ENCODE data around the gene TFCP2.

Gene TFCP2

GRCh38 chr12:51197736-51198567, 25.0 kb upstream of the TFCP2 start:
- DNase-seq (ENCODE audit: low read depth in 2 of 2) = no peak

DNA sequence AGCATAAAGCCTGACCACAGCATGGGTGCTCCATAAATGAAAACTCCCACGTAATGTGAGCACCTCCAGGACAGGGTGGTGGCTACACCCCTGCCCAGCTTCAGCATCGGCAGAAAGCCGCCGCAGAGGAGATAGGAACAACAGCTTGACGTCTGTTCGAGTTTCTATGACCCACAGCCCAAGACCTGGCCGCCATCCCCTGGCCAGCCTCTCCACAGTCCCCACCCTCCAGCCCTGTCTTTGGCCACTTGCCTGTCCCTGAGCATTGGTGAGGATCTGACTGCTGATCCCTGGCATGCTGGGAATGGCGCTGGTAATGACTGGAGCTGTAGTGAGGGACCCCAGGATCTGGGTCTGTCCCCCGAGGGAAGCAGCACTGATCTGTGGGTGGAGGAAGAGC, 23.6 kb upstream of the TFCP2 start:
- DNase-seq (ENCODE audit: low read depth in 2 of 2) = no peak

DNA sequence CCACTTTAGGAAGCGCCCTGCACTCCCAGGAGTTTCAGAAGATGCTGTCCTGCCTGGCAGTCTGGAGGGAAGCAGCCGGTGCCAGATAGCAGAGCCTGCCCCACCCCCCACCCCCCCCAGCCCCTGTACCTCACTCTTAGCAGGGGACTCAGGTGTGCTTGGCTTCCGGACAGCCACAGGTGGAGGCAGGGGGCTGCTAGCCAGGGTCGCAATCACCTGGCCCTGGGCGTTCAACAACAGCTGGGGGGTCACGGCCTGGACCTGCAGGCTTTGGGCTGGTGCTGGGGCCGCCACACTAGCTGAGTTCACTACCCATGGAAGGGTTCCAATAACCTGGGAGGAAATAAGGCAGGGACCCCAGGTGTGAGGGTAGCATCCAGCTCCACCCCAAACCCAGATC, 22.9 kb upstream of the TFCP2 start:
- DNase-seq (ENCODE audit: low read depth in 2 of 2) = no peak

- DNase-seq (ENCODE audit: low read depth in 2 of 2) = no peak
Measured at GRCh38 chr12:51192284-51192671, 19.3 kb upstream of the TFCP2 start.

- no peak for DNase-seq (ENCODE audit: low read depth in 2 of 2)
Measured at GRCh38 chr12:51191516-51192283, 18.8 kb upstream of the TFCP2 start.

DNA sequence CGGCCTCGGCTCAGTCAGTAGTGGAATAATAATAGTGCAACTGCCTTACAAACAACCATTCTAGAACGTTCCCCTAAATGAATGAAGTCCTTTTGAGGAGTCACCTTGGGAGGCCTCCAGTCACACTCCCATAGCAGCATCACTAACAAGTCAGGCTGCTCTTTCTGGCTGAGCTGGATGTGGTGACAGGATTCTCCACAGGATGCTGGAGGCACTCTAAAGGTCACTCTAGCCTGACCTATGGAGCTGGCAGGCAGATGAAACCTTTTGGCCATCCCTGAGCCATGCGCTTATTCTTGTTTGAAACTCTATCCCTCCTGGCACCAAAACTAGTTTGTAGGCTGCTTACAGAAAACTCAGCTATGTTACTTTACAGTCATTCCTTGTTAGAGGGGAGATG, 17.9 kb upstream of the TFCP2 start:
- no peak for DNase-seq (ENCODE audit: low read depth in 2 of 2)

- DNase-seq (ENCODE audit: low read depth in 2 of 2) = no peak
Measured at GRCh38 chr12:51189790-51190355, 16.9 kb upstream of the TFCP2 start.

- DNase-seq (ENCODE audit: low read depth in 2 of 2) = no peak
Measured at GRCh38 chr12:51188359-51189051, 15.6 kb upstream of the TFCP2 start.

GRCh38 chr12:51187370-51187987, 14.5 kb upstream of the TFCP2 start:
- DNase-seq (ENCODE audit: low read depth in 2 of 2) = no peak

DNA sequence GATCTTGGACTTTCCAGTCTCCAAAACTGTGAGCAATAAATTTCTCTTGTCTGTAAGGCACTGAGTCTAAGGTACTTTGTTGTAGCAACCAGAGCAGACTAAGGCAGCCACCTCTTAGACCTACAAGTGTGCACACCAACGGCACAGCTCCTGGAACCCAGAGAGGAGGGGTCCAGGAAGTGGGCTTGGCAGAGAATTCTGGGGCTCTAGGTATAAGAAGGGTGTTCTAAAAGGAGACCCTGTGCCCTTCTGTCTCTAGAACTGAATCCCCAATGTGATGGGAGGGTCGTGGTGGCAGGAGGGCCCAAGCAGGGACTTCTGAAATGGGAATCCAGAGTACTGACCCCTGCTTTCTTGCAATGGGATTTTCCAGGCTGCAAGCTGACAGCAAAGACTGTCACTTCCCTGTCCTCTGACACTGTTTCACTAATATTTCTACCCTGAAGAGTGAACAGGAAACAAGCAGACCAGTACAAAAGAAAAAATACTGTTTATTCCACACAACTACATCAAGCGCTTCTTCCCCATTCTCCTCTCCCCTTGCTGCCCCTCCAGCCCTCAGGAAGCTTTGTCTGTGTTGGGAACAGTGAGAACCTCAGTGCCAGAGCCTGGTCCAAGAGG, 13.6 kb upstream of the TFCP2 start:
- DNase-seq (ENCODE audit: low read depth in 2 of 2) = no peak

GRCh38 chr12:51185171-51185717, 12.3 kb upstream of the TFCP2 start:
- no peak for DNase-seq (ENCODE audit: low read depth in 2 of 2)

DNA sequence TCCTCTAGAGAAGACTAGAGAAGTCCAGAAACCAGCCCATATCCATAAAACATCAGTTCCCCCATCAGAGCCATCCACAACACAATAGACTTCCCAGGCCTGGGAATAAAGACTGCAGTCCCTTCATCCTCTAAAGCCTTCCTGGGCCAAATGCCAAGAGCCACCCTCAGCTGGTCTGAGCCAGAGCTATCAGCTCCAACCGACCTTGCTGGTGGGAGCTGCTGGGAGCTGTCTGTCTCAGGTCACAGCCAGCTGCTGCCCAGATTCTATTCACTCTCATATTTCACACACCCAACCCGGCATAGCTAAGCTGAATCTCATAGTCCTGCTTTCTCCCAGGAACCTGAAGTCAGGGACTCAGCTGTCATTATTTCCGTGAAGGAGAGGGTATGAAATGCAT, 10.9 kb upstream of the TFCP2 start:
- DNase-seq (ENCODE audit: low read depth in 2 of 2) = no peak

- no peak for DNase-seq (ENCODE audit: low read depth in 2 of 2)
Measured at GRCh38 chr12:51183349-51183748, 10.4 kb upstream of the TFCP2 start.

- DNase-seq (ENCODE audit: low read depth in 2 of 2) = no peak
Measured at GRCh38 chr12:51181558-51181957, 8.6 kb upstream of the TFCP2 start.

GRCh38 chr12:51177897-51178296, 5.0 kb upstream of the TFCP2 start:
- DNase-seq (ENCODE audit: low read depth in 2 of 2) = no peak

DNA sequence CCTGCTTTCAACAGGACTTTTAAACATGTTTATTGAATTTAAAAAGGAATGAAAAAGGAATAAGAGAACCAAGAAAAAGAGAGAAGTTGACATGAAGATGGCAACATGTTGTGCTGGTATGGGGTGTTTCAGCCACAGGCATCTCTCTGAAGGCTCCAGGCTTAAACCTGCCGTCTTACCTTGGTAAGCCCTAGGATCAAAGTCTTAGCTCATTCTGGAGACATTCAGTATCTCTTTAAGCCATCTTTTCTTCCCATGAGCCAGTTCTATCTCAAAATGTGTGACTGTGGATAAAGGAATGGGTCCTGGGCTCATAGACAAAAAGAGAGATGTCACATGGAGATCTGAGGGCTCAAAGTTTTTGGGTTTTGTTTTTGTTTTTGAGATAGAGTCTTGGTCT, 1.6 kb upstream of the TFCP2 start:
- no peak for DNase-seq (ENCODE audit: low read depth in 2 of 2)

DNA sequence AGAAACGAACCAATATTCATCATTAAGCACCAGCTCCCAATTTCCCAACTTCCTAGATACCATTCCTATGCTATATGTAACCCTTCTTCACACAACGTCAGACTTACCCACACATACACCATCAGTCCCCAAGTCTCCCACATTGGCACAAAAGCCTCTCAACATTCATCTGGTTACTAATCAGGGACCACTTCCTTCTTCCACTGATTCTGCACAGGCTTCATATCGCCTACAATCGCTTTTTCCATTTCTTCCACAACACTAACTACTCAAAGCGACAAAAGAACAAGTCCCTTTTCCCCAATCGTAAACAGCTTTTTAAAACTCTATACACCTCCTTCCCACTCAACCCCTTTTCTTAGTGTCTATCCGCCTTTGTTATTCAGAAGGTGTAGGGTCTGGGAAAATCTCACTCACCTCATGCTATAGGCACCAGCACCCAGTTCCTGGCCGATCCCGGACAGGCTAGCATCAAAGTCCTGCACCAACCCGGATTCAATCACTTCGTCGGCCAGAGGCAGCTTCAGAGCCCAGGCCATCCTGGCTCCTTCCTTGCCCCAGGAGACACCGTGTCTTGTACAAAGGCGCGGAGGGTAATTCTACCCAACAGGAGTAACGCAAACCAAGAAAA, 936 bp downstream of the TFCP2 start:
- DNase-seq (ENCODE audit: low read depth in 2 of 2) = no peak

GRCh38 chr12:51163795-51164194, 9.1 kb downstream of the TFCP2 start:
- no peak for DNase-seq (ENCODE audit: low read depth in 2 of 2)

DNA sequence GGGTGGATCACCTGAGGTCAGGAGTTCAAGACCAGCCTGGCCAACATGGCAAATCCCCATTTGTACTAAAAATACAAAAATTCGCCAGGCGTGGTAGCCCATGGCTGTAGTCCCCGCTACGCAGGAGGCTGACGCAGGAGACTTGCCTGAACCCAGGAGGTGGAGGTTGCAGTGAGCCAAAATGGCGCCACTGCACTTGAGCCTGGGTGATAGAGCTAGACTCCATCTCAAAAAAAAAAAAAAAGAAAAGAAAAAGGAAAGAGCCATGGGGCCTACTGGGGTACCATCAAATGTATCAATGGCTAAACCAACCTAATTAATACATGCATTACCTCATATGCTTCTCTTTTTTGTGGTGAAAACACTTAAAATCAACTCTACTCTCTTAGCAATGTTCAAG, 10.7 kb downstream of the TFCP2 start:
- no peak for DNase-seq (ENCODE audit: low read depth in 2 of 2)

- DNase-seq (ENCODE audit: low read depth in 2 of 2) = no peak
Measured at GRCh38 chr12:51160814-51161459, 12.0 kb downstream of the TFCP2 start.

Data from stimulated activated CD4-positive, alpha-beta T cell treated with anti-CD3 and anti-CD28 coated beads, Interleukin-15, amount 100 ng/mL, for 48 hours (primary cell).